BJ (cell line): Measurements from ENCODE around the gene THAP11. TPM values are rescaled to one million over a fixed set of nuclear protein-coding genes. Genes with fewer than 3 reads are reported as not detected.
"Not testable (repeated sequence)": the region's sequence is repeated elsewhere in the genome, so short reads cannot be mapped to it uniquely, and the experiment has no call there.

Experiments used
- CTCF ChIA-PET: fragments of 350-600 bp; formaldehyde crosslinking; extraction: SDS; loops from one replicate; lab custom pipeline; 2021; ENCODE audit warnings: antibody characterized with exemption, inconsistent platforms; lab: Yijun Ruan, JAX
- POLR2A ChIA-PET: fragments of 300-600 bp; sonication (Branson Sonifier 250); formaldehyde crosslinking; extraction: SDS; loops from one replicate; lab custom pipeline; 2021; ENCODE audit warnings: antibody characterized with exemption; lab: Charles Lee
- DNase-seq: peaks from one replicate; pipeline ENCODE4 v3.0.0-alpha.2; 2011; ENCODE audit warnings: low read depth
- H3K27me3 ChIP-seq: 2 replicates; pipeline ENCODE4 v1.6.0; 2011; ENCODE audit warnings: low read length; ENCODE audit not compliant: control insufficient read depth, insufficient read depth
- H3K36me3 ChIP-seq: 2 replicates; pipeline ENCODE4 v1.5.1; 2011; ENCODE audit warnings: low read length; ENCODE audit not compliant: control insufficient read depth, insufficient read depth
- H3K4me3 ChIP-seq: 2 replicates; pipeline ENCODE4 v1.5.1; 2011; ENCODE audit warnings: low read depth, mild to moderate bottlenecking, control low read depth, low read length
- polyA plus RNA-seq: library from polyadenylated mRNA; depleted of rRNA; stranded (reverse); fragments of >200 nt; gene quantifications from 2 replicates; pipeline ENCODE4 v1.2.3, GENCODE V29; 2011
- TF ChIP-seq, protein P1 (sequence below): IDR thresholded peaks from 2 replicates; pipeline ENCODE4 v1.5.1; 2011; ENCODE audit warnings: low read depth, mild to moderate bottlenecking, control low read depth, inconsistent platforms, low read length, moderate library complexity; ENCODE audit not compliant: insufficient read depth

Gene THAP11
- polyA plus RNA-seq, 1 experiment, result 25.8 TPM

DNA sequence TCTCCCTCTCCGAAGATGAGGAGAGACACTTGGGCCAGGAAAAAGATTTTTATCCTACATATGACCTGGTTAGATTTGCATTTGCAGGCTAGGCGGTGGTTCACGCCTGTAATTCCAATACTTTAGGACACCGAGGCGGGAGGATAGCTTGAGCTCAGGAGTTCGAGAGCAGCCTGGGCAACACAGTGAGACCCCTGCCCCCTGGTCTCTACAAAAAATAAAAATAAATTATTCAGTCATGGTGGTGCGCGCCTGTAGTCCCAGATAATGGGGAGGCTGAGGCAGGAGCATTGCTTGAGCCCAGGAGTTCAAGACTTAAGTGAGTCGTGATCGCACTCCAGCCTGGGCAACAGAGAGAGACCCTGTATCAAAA, 7.9 kb upstream of the THAP11 start:
- peaks cover 17% of the 10 kb centered on the region for H3K36me3 ChIP-seq
- DNase-seq, result no peak
- TF ChIP-seq, protein P1, sequence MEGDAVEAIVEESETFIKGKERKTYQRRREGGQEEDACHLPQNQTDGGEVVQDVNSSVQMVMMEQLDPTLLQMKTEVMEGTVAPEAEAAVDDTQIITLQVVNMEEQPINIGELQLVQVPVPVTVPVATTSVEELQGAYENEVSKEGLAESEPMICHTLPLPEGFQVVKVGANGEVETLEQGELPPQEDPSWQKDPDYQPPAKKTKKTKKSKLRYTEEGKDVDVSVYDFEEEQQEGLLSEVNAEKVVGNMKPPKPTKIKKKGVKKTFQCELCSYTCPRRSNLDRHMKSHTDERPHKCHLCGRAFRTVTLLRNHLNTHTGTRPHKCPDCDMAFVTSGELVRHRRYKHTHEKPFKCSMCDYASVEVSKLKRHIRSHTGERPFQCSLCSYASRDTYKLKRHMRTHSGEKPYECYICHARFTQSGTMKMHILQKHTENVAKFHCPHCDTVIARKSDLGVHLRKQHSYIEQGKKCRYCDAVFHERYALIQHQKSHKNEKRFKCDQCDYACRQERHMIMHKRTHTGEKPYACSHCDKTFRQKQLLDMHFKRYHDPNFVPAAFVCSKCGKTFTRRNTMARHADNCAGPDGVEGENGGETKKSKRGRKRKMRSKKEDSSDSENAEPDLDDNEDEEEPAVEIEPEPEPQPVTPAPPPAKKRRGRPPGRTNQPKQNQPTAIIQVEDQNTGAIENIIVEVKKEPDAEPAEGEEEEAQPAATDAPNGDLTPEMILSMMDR, result no peak
- ChIA-PET POLR2A (interaction anchor here (0.5 to 0.8 kb wide), 4 partner anchors 11 to 272 kb away, joined by 3 to 5 read pairs (median 4); partner anchors contain the start of gene CTCF), CTCF (interaction anchor here (1.2 to 2.0 kb wide), 6 partner anchors 7 to 313 kb away, joined by 3 to 18 read pairs (median 5); no protein-coding TSS in a partner anchor)
- no peaks in the 10 kb centered on the region for H3K27me3 ChIP-seq
- H3K4me3 ChIP-seq, result peak overlapping the region; percentile 85; the same call in 1 of the 2 replicates

DNA sequence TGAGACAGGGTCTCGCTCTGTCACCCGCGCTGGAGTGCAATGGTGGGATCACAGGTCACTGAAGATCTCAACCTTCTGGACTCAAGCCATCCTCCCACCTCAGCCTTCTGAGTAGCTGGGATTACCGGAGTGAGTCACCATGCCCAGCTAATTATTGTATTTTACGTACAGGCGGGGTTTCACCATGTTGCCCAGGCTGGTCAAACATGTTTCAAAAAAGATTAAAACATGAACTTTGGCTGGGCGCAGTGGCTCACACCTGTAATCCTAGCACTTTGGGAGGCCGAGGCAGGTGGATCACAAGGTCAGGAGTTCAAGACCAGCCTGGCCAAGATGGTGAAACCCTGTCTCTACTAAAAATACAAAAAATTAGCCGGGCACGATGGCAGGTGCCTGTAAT, 4.9 kb upstream of the THAP11 start:
- DNase-seq, H3K27me3 ChIP-seq, H3K4me3 ChIP-seq, POLR2A ChIA-PET, H3K36me3 ChIP-seq: not testable (repeated sequence)
- CTCF ChIA-PET, result interaction anchor here (0.6 to 1.2 kb wide), 4 partner anchors 21 to 159 kb away, joined by 3 to 6 read pairs (median 4); no protein-coding TSS in a partner anchor

DNA sequence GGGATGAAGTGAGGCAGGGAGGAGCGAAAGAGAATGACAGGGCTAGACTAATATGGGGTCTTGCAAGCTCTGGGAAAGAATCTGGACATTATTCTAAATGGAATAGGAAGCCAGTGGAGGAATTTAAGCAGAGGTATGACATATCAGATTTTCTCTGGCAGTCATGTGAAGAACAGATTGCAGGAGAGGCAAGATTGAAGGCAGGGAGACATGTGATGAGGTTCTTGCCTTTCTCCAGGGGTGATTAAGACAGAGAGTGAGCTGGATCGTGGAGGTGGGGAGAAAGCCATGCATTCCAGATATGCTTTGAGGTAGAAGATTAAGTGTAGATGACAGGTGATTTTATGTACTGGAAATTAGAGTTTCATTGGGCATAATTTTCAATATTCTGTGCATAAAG, 4.3 kb upstream of the THAP11 start:
- H3K27me3 ChIP-seq, result no peaks in the 10 kb centered on the region
- ChIA-PET CTCF (interaction anchor here (0.7 to 1.0 kb wide), 2 partner anchors 21 to 98 kb away, joined by 3 to 6 read pairs; no protein-coding TSS in a partner anchor), POLR2A (no interaction called here)
- H3K36me3 ChIP-seq, result no peaks in the 10 kb centered on the region
- TF ChIP-seq, protein P1, result no peak
- DNase-seq, result no peak
- H3K4me3 ChIP-seq, result no peak overlapping the region

DNA sequence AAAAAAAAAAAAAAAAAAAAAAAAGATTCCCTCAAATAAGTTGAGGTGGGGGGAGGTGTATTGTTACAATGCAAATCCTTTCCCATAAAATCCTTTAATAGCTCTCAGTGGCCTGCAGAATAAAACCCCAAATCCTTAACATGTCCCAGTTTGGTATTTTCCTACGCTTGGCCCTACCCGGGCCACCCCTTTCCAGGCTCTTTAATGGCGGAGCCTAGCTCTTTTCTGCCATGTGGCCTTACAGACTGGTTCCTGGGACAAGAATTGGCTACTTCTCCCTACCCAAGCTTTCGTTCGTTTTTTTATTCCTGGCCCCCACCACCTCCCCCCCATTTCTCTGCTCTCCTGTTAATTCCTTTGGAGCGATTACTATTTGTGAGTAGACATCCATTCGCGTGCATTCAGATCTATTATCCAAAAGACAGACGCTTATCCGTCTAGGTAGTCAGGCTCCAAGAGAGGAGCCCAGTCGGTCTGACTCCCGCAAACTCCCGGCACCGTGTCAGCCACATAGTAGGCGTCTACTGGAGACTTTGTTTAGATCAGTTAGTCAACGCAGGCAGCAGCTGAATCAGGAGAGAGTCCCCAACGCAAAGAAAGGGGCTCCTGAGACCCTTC, 813 bp upstream of the THAP11 start:
- ChIA-PET CTCF (interaction anchor here (0.7 to 2.6 kb wide), 6 partner anchors 8 to 169 kb away, joined by 3 to 9 read pairs (median 4); partner anchors contain the start of genes NRN1L and RANBP10), POLR2A (no interaction called here)
- H3K4me3 ChIP-seq, result peak overlapping the region; percentile 94; the same call in 1 of the 2 replicates
- no peak for DNase-seq
- TF ChIP-seq, protein P1, result no peak
- no peaks in the 10 kb centered on the region for H3K36me3 ChIP-seq
- no peaks in the 10 kb centered on the region for H3K27me3 ChIP-seq

DNA sequence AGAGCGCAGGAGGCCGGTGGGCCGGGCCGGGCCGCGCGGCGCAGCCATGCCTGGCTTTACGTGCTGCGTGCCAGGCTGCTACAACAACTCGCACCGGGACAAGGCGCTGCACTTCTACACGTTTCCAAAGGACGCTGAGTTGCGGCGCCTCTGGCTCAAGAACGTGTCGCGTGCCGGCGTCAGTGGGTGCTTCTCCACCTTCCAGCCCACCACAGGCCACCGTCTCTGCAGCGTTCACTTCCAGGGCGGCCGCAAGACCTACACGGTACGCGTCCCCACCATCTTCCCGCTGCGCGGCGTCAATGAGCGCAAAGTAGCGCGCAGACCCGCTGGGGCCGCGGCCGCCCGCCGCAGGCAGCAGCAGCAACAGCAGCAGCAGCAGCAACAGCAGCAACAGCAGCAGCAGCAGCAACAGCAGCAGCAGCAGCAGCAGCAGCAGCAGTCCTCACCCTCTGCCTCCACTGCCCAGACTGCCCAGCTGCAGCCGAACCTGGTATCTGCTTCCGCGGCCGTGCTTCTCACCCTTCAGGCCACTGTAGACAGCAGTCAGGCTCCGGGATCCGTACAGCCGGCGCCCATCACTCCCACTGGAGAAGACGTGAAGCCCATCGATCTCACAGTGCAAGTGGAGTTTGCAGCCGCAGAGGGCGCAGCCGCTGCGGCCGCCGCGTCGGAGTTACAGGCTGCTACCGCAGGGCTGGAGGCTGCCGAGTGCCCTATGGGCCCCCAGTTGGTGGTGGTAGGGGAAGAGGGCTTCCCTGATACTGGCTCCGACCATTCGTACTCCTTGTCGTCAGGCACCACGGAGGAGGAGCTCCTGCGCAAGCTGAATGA, 606 bp downstream of the THAP11 start:
- no peaks in the 10 kb centered on the region for H3K36me3 ChIP-seq
- H3K4me3 ChIP-seq, result peak overlapping the region; percentile 94
- no peak for DNase-seq
- CTCF ChIA-PET, result interaction anchor here (0.5 to 3.2 kb wide), 9 partner anchors 19 to 329 kb away, joined by 3 to 17 read pairs (median 3); partner anchors contain the start of gene PSMB10
- TF ChIP-seq, protein P1, result peak; percentile 49
- H3K27me3 ChIP-seq, result no peaks in the 10 kb centered on the region
- POLR2A ChIA-PET, result no interaction called here
